Amniotic epithelial cell (primary cell): ENCODE measurements around the gene ARHGAP8.

Experiments used
- DNase-seq: peaks from one replicate; pipeline ENCODE4 v3.0.0-alpha.2; 2010; ENCODE audit warnings: low read depth

The ARHGAP8 gene

GRCh38 chr22:44726439-44726838, 25.9 kb upstream of the ARHGAP8 start:
- no peak for DNase-seq

GRCh38 chr22:44727148-44727547, 25.2 kb upstream of the ARHGAP8 start:
- DNase-seq: no peak

- no peak for DNase-seq
These were observed 24.7 kb upstream of the ARHGAP8 start for GRCh38 chr22:44727709-44728108.

DNA sequence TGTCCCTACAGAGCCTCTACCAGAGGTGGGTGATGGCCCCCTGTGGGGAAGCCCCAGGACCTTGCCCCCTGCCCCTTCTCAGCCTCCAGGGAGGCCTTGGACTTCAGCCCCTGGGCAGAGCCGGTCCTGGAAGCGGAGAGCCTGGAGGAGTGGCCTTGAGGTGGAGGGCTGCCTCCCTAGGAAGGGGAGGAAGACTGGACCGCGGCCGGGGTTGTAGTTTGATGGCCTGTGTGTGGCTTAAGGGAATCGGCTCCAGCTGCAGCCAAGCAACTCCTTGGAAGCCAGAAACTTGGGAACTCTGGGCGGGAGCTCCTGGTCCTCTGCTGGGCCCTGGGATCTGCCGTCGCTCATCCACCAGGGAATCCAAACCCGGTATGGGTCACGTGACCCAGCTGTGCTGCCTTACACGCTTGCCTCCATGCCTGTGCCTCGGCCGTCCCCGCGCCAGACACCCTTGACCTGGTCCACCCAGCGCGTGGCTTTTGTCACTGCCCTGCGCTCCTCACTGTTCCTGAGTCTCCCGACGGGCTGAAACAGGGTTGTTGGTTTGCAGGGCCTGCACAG, 23.5 kb upstream of the ARHGAP8 start:
- DNase-seq: no peak

- peak; percentile 33 for DNase-seq
These were observed 22.9 kb upstream of the ARHGAP8 start for GRCh38 chr22:44729391-44730021.

GRCh38 chr22:44730022-44730393, 22.4 kb upstream of the ARHGAP8 start:
- DNase-seq: no peak

DNA sequence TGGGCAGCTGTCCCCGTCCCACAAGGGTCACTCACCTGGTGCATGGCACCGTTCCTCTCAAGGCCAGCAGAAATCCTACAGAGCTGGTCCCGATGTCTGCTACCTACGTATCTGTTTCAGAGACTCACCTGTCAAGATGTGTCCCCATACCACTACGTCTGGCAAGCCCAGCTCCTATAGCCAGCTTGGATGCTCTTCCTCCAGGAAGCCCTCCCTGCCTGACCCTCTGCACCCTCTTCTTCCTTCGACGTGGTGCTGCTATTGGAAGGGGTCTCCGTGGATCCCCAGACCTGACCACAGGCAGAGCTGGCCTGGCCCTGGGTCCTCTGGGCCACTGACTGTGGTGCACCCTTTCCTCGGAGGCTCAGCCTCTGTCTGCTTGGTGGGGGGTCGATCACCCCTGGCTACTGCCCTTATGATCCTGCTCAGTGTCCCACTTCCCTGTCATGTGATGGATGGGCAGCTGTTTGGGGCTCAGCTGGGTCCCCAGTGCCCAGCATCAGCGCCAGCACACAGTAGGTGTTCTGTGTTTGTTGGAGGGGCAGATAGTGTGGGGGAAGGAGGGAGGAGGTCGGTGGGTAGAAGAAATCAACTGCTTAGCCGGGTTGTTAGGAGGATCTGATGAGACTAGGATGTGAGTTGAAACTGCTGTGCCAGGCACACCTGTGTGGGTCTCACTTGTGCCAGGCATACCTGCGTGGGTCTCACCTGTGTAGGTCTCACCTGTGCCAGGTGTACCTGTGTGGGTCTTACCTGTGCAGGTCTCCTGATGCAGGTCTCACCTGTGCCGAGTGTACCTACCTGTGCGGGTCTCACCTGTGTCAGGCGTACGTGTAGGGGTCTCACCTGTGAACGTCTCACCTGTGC, 21.7 kb upstream of the ARHGAP8 start:
- DNase-seq: no peak

DNA sequence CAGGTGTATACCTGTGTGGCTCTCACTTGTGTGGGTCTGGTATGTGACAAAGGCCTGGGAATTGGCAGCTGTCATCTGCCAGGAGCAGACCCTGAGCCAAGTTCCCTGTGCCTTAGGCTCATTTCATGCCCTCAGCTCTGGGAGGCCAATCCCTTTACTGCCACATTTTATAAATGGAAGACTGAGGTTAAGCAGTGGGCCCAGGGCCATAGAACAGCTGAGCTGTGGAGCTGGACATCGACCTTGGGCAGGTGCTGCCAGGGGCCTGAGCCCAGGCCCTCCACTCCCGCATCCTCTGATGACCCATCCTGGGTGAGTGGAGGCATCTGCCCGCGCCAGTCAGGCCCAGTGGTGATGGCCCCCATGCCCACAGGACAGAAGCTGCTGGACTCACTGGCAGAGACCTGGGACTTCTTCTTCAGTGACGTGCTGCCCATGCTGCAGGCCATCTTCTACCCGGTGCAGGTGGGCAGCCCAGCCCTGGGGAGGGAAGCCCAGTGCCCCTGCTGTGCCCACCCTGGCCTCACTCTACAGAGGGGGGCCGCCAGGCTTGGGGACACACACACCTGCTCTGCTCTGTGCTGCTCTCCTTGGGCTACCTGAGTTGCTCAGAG, 20.9 kb upstream of the ARHGAP8 start:
- no peak for DNase-seq

DNA sequence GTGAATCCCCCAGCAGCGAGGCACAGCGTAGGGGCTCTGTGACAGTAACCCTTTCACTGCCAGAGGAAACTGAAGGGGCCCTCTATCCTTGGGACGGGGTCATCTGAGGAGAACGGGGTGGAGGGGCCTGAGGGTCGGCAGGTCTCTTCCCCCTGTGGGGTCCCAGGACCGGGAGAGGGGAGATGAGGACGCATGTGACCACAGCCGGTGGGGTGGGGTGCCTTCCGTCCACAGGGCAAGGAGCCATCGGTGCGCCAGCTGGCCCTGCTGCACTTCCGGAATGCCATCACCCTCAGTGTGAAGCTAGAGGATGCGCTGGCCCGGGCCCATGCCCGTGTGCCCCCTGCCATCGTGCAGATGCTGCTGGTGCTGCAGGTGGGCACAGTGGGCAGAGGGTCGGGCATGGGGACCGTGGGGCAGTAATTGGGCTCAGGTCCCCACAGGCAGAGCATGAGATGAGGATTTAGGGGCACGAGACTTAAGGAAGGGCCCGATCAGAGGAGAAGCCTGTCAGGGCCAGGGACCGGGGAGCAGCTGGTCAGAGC, 20.3 kb upstream of the ARHGAP8 start:
- DNase-seq: no peak

DNA sequence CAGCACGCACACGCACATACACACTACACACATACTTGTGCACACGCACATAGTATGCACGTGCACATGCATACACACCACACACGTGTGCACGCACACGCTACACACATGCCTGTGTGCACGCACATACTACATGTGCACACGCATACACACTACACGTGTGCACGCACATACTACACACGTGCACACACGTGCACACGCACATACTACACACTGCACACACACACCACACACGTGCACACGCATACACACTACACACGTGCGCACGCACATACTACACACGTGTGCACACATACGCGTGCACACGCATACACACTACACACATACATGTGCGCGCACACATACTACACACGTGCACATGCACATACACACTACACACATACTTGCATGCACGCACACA, 19.7 kb upstream of the ARHGAP8 start:
- DNase-seq: no peak

DNA sequence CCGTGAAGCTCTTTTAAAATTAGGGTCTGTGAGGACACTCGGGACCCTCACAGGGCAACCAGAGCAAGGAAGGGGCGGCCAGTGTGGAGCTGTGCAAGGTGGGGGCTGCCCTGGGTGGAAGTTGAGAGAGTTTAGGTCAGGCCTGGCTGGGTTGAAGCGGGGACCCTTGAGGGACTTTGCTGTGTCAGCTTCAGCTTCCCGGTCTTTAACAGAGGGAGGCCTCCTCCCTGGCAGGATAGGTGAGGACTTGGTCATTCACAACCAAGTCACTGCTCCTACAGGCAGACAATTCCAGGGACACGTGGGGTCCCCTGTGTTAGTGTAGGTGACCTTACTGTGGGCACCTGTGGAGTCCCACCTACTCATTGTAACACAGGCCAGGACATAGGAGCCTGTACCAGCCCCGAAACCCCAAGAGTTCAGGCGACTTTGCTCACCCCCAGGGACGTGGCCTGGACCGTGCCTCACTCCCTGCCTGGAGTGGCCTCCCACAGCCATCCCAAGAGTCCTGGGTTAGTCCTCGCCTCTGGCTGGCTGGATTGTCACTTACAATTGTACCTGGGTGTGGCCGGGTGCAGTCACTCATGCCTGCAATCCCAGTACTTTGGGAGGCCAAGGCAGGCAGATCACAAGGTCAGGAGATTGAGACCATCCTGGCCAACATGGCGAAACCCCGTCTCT, 18.8 kb upstream of the ARHGAP8 start:
- no peak for DNase-seq

DNA sequence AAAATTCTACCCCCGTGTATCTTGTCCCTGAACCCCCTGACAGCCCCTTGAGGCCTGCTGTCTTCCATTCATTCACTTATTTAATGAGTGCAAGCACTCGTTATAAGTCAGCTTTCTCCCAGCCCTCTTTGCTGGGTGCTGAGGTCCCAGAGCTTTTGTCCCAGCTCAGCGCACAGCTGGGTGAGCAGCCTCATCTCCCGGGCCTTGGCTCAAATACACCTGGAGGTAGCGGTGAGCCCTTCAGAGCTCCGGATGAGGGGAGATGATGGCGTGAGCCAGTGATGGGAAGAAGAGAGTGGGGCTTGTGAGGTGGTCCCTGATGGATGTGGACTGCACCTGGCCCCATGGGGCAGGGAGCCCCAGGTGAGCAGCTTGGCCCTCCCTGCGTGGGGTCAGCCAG, 18.1 kb upstream of the ARHGAP8 start:
- DNase-seq: no peak

- DNase-seq: no peak
These were observed 17.4 kb upstream of the ARHGAP8 start for GRCh38 chr22:44734801-44735517.

GRCh38 chr22:44735518-44736428, 16.6 kb upstream of the ARHGAP8 start:
- DNase-seq: peak; percentile 17

- DNase-seq: no peak
These were observed 15.6 kb upstream of the ARHGAP8 start for GRCh38 chr22:44736581-44737405.

DNA sequence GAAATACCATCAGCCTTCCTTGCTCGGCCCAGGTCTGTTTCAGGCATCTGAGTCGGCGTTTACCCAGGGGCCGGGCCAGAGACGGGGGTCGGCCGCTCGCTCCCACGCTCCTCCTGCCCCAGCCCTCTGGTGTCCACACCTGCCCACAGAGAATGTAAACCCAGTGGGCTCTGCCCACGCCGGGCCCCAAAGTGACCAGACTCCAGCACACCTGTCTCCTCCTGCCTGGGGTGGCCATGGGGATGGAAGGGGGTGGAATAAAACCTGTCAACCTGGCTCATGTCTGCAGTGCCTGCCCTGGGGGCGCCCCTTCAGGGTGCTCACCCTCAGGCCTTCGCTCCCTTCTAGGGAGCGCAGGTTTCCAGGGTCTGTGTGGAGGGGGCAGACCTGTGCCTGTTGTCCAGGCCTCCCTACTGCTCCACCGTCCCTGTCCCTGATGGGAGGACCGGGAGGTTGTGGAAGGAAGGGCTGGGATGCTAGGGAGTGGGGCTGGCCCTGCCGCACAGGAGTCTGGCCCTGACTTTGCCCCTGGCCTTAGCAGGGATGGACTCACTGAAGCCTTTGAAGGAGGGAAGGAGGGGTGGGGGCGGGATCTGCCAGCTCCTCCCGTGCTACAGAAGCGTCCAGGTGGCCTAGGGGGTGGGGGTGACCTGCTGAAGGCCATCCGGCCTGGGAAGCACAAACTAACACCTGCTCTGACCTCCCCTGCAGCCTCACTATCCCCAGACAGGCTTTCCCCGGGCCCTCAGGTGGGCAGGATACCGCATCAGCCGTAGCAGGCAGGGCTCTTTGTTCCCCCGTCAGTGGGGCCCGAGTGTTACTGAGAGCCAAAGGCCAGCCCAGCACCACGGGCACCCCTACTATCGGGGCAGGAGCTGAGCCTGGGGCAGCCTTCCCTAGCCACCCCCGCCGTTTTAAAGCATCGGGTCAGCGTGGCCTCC, 14.7 kb upstream of the ARHGAP8 start:
- no peak for DNase-seq

DNA sequence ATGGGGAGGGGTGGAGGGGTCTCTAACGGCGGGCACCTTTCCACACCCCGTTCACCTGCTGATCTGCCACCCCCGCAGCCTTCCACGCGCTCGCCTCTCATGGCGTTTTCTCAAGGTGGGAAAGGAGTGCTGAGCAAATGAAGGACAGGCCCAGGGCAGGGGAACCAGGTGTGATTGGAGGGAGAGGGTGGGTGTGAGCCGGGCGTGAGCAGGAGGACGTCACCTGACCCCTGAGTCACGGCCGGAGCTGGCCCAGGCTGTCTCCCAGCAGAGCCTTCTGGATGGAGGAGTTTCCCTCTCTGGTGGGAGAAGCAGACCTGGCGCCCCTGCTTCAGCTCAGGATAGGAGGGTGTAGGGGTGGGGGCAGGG, 14.0 kb upstream of the ARHGAP8 start:
- DNase-seq: peak; percentile 60

- no peak for DNase-seq
These were observed 13.4 kb upstream of the ARHGAP8 start for GRCh38 chr22:44739024-44739423.
